MCF 10A (cell line): ENCODE measurements around the gene SKIC3. TPM values are rescaled to one million over a fixed set of nuclear protein-coding genes. Genes with fewer than 3 reads are reported as not detected.

Experiments used
- BruUV-seq: library from RNA; stranded (reverse); fragments of 400-500 nt; replicated peaks from 2 replicates; lab custom pipeline; 2021; lab: Mats Ljungman, UMichigan
- CTCF ChIA-PET: fragments of 300-600 bp; sonication (Branson Sonifier 250); formaldehyde crosslinking; extraction: SDS; loops from one replicate; lab custom pipeline; 2021; ENCODE audit warnings: antibody characterized with exemption, inconsistent platforms; lab: Yijun Ruan, JAX
- POLR2A ChIA-PET: fragments of 300-600, 350-650 bp; sonication (Branson Sonifier 250); formaldehyde crosslinking; extraction: SDS; loops from one replicate; lab custom pipeline; 2020; ENCODE audit warnings: antibody characterized with exemption, inconsistent platforms; lab: Yijun Ruan, JAX
- DNase-seq: peaks from one replicate; pipeline ENCODE4 v3.0.0-alpha.2; 2018; ENCODE audit not compliant: unreplicated experiment
- H3K27ac Mint-ChIP-seq: one replicate; pipeline ENCODE4 v1.8.0; 2022; ENCODE audit warnings: mild to moderate bottlenecking, low read depth, mixed read lengths; ENCODE audit not compliant: unreplicated experiment
- H3K27me3 Mint-ChIP-seq: one replicate; pipeline ENCODE4 v1.8.0; 2022; ENCODE audit warnings: mixed read lengths; ENCODE audit not compliant: insufficient read depth, unreplicated experiment
- H3K36me3 Mint-ChIP-seq: one replicate; pipeline ENCODE4 v1.8.0; 2022; ENCODE audit warnings: mild to moderate bottlenecking, moderate library complexity, mixed read lengths; ENCODE audit not compliant: insufficient read depth, unreplicated experiment
- H3K4me1 Mint-ChIP-seq: one replicate; pipeline ENCODE4 v1.8.0; 2022; ENCODE audit warnings: mixed read lengths; ENCODE audit not compliant: insufficient read depth, unreplicated experiment
- H3K4me3 Mint-ChIP-seq: one replicate; pipeline ENCODE4 v1.8.0; 2022; ENCODE audit warnings: mild to moderate bottlenecking, moderate library complexity, mixed read lengths; ENCODE audit not compliant: unreplicated experiment
- H3K9me3 Mint-ChIP-seq: one replicate; pipeline ENCODE4 v1.8.0; 2022; ENCODE audit warnings: mixed read lengths; ENCODE audit not compliant: unreplicated experiment
- intact Hi-C: fragments of 100-400 bp; cut with micrococcal nuclease; formaldehyde crosslinking; loops from 2 replicates; pipeline ENCODE4 v1.14.1; 2022
- total RNA-seq: library from RNA; stranded (reverse); gene quantifications from 2 replicates; pipeline ENCODE4 v1.2.3, GENCODE V29; 2022
- TF ChIP-seq, protein P1 (sequence below): fragments of 200-600 bp; IDR thresholded peaks from one replicate; pipeline ENCODE4 v1.8.0; 2022; ENCODE audit warnings: antibody characterized with exemption, mild to moderate bottlenecking; ENCODE audit not compliant: unreplicated experiment

Gene SKIC3
- total RNA-seq, 1 experiment from 2014 or later: 97.2 TPM

DNA sequence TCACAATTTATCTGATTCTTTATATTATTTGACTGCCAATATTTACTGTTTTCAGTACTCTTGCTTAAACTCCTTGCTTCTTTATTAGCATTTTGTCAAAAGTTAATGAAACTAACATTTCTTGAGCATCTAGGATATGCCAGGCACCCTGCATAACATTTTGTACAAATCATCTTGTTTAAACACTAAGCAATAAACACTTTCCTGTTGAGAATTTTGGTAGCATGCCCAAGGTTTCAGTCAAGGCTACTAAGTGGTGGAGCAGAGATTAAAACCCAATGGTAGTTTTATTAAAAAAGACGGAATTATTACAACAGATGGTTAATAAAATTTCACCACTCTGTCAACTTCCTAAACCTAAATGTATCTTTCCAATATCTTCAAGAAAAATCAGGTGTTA is 43.2 kb downstream of the SKIC3 start:
- H3K4me1 Mint-ChIP-seq: no peaks in the 10 kb centered on the region
- ChIA-PET CTCF (no interaction called here), POLR2A (no interaction called here)
- H3K9me3 Mint-ChIP-seq: no peaks in the 10 kb centered on the region
- no peak for DNase-seq
- peaks cover 85% of the 10 kb centered on the region for H3K36me3 Mint-ChIP-seq
- no TSS peak for BruUV-seq
- H3K27me3 Mint-ChIP-seq: no peaks in the 10 kb centered on the region
- intact Hi-C loops: loop anchor here (10.0 kb wide), 1 partner anchor 227 kb away; the partner anchor contains the start of gene MCTP1
- H3K27ac Mint-ChIP-seq: no peak overlapping the region
- TF ChIP-seq, protein P1, sequence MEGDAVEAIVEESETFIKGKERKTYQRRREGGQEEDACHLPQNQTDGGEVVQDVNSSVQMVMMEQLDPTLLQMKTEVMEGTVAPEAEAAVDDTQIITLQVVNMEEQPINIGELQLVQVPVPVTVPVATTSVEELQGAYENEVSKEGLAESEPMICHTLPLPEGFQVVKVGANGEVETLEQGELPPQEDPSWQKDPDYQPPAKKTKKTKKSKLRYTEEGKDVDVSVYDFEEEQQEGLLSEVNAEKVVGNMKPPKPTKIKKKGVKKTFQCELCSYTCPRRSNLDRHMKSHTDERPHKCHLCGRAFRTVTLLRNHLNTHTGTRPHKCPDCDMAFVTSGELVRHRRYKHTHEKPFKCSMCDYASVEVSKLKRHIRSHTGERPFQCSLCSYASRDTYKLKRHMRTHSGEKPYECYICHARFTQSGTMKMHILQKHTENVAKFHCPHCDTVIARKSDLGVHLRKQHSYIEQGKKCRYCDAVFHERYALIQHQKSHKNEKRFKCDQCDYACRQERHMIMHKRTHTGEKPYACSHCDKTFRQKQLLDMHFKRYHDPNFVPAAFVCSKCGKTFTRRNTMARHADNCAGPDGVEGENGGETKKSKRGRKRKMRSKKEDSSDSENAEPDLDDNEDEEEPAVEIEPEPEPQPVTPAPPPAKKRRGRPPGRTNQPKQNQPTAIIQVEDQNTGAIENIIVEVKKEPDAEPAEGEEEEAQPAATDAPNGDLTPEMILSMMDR: no peak
- H3K4me3 Mint-ChIP-seq: no peak overlapping the region

DNA sequence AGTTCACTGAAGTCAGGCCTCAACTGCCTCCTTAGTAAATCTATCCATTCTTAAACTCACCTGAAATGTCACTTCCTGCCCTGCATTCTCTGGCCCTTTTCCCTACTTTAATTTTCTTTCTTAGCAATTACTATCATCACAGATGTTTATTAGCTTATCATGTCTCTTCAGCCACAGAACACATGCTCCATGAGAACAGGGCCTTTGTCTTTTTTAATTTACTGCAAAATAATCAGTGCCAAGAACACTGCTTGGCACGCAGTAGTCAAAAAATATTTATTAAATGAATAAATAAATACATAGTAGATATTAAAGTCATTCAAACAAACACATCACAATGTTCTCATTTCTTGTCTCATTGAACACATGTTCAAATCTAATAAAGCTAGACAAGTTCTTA is 46.2 kb downstream of the SKIC3 start:
- ChIA-PET CTCF (interaction anchor here (0.6 kb wide), 1 partner anchor 33 kb away, joined by 3 read pairs; no protein-coding TSS in a partner anchor), POLR2A (interaction anchor here (0.6 to 0.7 kb wide), 2 partner anchors 329 to 1271 kb away, joined by 3 read pairs; no protein-coding TSS in a partner anchor)
- peaks cover 78% of the 10 kb centered on the region for H3K36me3 Mint-ChIP-seq
- TF ChIP-seq, protein P1: no peak
- intact Hi-C loops: no loop called here
- no peak overlapping the region for H3K27ac Mint-ChIP-seq
- DNase-seq: no peak
- no peaks in the 10 kb centered on the region for H3K9me3 Mint-ChIP-seq
- no peaks in the 10 kb centered on the region for H3K4me1 Mint-ChIP-seq
- H3K4me3 Mint-ChIP-seq: no peak overlapping the region
- BruUV-seq: no TSS peak
- H3K27me3 Mint-ChIP-seq: no peaks in the 10 kb centered on the region

Other genes starting within 250 kb of the SKIC3 start
- gene FAM81B, start 163.6 kb downstream of the SKIC3 start, total RNA-seq: not detected in 2 replicates
- 3.6 and 5.4 TPM in 2 replicates for gene ARSK, start 124 bp upstream of the SKIC3 start, total RNA-seq
- not detected in 2 replicates for gene GPR150, start 65.1 kb upstream of the SKIC3 start, total RNA-seq
- 4.2 and 5.9 TPM in 2 replicates for gene RFESD, start 91.8 kb upstream of the SKIC3 start, total RNA-seq
- not detected in 2 replicates for gene SPATA9, start 128.0 kb upstream of the SKIC3 start, total RNA-seq
- gene RHOBTB3, start 176.4 kb upstream of the SKIC3 start, total RNA-seq: 3.4 and 3.8 TPM in 2 replicates